ENCODE measurements around the gene CD47.

CD47 gene

GRCh38 chr3:108102420-108103039, 11.7 kb upstream of the CD47 start:
- DNase-seq (ENCODE audit: low read depth, low spot score): no peak
- ChIA-PET POLR2A (no interaction called here), CTCF (interaction anchor here (1.1 to 3.8 kb wide), 2 partner anchors 10 to 12 kb away, joined by 3 to 15 read pairs; no protein-coding TSS in a partner anchor)
- no peak overlapping the region for H3K4me3 ChIP-seq (ENCODE audit: low read depth, low read length)
- no peak for TF ChIP-seq CTCF (IDR thresholded peaks at IDR 0.05; ENCODE audit: insufficient read depth, low read length, missing control alignments)

DNA sequence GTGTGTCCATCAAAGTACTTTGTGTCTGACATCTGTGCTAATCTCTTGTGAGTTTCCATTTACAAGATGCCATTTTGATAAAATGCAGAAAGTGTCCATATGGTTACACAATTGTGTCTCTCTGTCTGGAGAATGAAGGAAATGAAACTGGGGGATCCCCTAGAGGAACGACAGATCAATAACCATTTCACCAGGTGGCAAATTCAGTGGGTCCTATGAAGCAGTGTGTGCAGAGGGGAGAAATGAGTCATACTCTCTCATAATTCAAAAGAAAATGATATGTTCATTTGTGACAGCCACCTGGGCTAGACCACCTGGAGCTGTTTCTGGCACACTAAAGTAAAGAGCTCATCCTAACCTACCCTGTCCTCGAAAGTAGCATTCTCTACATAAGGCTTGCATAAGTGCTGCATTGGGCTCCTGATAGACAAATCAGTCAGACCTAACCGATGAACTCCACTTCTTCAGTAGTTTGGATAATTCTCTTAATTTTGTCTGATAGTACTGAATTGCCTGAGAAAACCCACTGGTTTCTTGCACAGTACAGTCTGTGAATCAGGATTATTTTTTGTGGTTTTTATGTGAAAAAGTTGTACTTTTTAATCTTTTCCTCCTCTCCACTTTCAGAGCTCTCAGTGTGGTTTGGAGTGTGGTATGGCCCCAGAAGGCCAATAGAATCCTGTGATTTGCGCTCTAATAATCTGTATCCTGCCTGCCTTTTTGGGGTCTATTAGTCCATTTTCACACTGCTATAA, 10.3 kb upstream of the CD47 start:
- POLR2A ChIA-PET: no interaction called here
- CTCF ChIA-PET: no interaction called here
- no peak overlapping the region for H3K4me3 ChIP-seq (ENCODE audit: low read depth, low read length)
- no peak for DNase-seq (ENCODE audit: low read depth, low spot score)
- no peak for TF ChIP-seq CTCF (IDR thresholded peaks at IDR 0.05; ENCODE audit: insufficient read depth, low read length, missing control alignments)

- POLR2A ChIA-PET: no interaction called here
- TF ChIP-seq CTCF (IDR thresholded peaks at IDR 0.05; ENCODE audit: insufficient read depth, low read length, missing control alignments): no peak
Observed at GRCh38 chr3:108099679-108100428, 9.0 kb upstream of the CD47 start.

GRCh38 chr3:108099244-108099643, 8.4 kb upstream of the CD47 start:
- TF ChIP-seq CTCF (IDR thresholded peaks at IDR 0.05; ENCODE audit: insufficient read depth, low read length, missing control alignments): no peak
- H3K4me3 ChIP-seq (ENCODE audit: low read depth, low read length): no peak overlapping the region
- no peak for DNase-seq (ENCODE audit: low read depth, low spot score)
- ChIA-PET POLR2A (no interaction called here), CTCF (interaction anchor here (0.6 kb wide), 1 partner anchor 315 kb away, joined by 3 read pairs; no protein-coding TSS in a partner anchor)

More at GRCh38 chr3:108099679-108100428, 9.0 kb upstream of the CD47 start:
- no peak overlapping the region for H3K4me3 ChIP-seq (ENCODE audit: low read depth, low read length)
- DNase-seq (ENCODE audit: low read depth, low spot score): no peak
- CTCF ChIA-PET: interaction anchor here (0.6 kb wide), 1 partner anchor 314 kb away, joined by 3 read pairs; no protein-coding TSS in a partner anchor

GRCh38 chr3:108098003-108098370, 7.2 kb upstream of the CD47 start:
- no peak for TF ChIP-seq CTCF (IDR thresholded peaks at IDR 0.05; ENCODE audit: insufficient read depth, low read length, missing control alignments)
- DNase-seq (ENCODE audit: low read depth, low spot score): no peak
- POLR2A ChIA-PET: no interaction called here
- H3K4me3 ChIP-seq (ENCODE audit: low read depth, low read length): no peak overlapping the region
- CTCF ChIA-PET: no interaction called here

Measured in AG04449 (cell line).